HG03469 (cell line): Measurements from ENCODE around the gene DNASE1L2.
"Not testable (repeated sequence)": the region's sequence is repeated elsewhere in the genome, so short reads cannot be mapped to it uniquely, and the experiment has no call there.

ENCODE experiments used
- ATAC-seq: cut with Tn5 transposase; IDR thresholded peaks from one replicate; pipeline ENCODE4 v1.9.1; 2021; ENCODE audit warnings: mild to moderate bottlenecking, moderate library complexity, moderate number of reproducible peaks; ENCODE audit not compliant: unreplicated experiment

The DNASE1L2 gene

DNA sequence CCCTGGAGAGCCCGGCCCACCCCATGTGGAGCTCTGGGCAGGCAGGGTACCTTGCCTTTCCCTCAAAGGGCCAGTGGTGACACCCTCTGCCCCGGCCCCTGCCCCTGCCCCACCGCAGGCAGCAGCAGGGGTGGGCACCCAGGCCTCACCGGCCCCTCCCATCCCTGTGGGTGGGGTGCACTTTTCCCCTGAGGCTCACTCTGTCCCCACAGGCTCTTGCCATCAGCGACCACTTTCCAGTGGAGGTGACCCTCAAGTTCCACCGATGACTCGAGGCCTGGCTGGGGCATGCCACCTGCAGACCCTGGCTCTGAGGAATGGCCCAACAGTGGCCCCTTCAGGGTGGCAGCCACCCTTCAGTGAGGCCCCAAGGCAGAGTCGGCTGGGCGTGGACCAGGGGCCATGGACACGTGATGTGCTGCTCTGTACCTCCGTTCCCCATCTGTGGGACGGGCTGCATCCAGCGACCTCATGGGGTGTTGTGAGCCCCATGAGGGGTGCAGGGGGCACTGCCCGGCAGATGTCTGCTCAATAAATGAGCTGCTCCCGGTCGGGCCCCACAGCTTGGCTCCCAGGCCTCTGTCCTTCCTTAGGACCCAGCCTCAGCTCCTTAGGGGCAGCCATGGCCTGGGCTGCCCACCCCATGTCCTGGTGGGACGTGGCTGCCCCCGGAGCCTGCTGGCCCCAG is 2.0 kb downstream of the DNASE1L2 start:
- no peak for ATAC-seq

DNA sequence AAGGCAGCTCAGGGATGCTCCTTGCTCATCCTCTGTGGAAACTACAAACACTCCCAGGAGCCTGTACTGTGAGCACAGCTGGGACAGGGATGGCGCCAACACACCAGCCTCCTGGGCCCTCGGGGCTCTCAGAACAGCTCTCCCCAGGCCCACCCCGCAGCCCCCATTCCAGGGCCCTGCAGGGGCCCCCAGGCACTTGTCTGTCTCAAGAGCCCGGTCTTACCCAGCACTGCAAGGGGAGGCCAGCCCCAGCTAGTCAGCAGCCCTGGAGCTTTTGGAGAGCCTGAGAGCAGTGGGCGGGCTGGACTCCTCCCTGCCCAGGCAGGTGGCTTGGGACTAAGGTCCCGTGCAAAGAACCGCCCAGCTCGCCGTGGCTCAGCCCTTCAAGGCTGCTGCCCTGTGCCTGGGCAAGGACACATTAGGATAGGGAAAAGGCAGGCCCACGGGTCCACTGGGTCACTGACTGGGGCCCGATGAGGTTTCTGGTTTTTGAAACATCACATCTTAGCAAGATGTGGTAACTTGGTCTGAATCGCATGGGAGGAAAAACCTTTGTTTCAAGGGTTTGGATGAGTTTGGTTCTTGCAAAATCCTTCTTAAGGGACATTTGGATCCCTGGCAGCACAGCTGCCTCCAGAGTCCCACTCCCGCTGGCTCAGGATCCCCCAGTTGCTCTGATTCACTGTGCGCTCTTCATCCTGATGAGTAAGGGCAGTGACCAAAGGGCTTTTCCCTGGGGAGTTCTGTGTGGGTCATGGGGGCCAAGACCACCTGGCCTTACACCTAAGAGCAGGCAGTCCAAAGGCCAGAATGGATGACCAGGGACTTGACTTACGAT is 2.8 kb downstream of the DNASE1L2 start:
- no peak for ATAC-seq

DNA sequence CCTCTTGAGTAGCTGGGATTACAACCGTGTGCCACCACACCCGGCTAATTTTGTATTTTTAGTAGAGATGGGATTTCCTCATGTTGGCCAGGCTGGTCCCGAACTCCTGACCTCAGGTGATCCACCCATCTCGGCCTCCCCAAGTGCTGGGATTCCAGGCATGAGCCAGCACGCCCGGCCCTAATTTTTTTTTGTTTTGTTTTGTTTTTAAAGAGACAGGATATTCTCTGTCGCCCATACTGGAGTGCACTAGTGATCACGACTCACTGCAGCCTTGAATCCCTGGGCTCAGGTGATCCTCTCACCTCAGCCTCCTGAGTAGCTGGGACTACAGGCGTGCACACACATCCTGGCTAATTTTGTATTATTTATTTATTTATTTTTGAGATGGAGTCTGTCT is 4.1 kb downstream of the DNASE1L2 start:
- not testable (repeated sequence) for ATAC-seq

DNA sequence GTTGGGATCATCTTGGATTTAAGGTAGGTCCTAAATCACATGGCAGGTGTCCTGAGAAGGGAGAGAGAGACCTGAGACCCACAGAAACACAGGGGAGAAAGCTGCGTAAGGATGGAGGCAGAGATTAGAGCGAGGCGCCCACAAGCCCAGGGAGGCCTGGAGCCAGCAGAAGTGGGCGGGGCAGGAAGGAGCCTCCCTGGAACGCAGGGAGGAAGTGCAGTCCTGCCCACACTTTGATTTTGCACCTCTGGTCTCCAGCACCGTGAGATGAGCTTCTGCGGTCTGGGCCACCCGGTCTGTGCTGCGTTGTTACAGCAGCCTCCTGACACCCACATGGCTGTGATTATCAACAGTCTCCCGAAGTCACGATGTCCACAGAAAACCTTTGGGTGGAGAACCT is 6.4 kb downstream of the DNASE1L2 start:
- ATAC-seq = no peak

DNA sequence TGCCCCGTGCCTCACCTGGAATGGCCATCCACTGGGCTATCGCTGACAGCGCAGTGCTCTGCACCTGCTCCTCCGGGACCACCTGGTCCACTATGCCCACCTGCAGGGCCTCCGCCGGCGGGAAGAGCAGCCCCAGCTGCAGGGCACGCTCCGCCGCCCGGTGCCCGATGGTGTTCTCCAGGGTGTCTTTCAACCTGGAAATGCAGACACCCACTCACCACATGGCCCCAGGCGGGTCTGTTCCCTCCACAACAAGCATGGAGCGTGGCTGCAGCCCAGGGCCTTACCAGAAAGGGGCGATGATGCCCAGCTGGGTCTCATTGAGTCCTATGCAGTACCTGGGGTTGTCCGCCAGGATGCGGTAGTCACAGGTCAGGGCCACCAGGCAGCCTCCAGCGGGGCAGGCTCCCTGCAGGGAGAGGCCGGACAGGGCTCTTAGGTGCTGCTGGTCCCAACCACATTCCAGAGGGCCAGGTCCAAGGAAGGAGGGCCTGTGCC is 6.8 kb downstream of the DNASE1L2 start:
- ATAC-seq = no peak

DNA sequence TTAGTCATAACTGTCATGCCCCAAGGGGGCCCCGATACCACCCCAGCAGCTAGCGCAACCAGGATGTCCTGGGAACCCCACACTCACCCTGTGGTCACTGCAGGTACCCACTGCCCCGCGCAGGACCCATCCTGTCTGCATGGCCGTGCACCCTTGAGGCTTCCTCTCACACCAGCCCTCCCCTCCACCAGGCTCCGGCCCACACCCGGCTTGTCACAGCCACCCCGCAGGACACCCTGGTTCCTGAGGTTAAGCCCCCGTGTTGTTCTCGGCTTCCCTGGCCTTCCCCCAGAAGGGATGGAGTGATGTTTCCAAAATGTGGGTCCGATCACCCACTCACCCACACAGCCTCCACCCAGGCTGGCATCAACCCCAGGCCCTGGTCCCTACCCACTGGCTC is 7.5 kb downstream of the DNASE1L2 start:
- no peak for ATAC-seq

DNA sequence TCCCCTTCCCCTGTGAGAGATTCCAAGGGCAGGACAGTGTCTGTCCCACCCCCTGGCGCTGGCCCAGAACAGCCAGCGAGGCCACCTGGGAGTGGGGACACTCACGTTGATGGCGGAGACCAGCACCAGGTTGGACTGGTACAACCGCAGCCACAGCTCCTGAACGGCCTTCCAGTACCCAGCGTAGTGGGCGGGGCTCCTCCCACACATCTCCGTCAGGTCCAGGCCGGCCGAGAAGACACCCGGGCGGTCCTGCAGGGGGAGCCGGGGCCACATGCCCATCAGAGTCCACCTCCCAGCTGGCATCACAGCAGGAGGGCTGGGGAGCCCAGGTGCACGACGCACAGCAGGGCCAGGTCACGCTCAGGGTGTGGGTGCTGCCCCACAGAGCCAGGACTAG is 8.1 kb downstream of the DNASE1L2 start:
- no peak for ATAC-seq

DNA sequence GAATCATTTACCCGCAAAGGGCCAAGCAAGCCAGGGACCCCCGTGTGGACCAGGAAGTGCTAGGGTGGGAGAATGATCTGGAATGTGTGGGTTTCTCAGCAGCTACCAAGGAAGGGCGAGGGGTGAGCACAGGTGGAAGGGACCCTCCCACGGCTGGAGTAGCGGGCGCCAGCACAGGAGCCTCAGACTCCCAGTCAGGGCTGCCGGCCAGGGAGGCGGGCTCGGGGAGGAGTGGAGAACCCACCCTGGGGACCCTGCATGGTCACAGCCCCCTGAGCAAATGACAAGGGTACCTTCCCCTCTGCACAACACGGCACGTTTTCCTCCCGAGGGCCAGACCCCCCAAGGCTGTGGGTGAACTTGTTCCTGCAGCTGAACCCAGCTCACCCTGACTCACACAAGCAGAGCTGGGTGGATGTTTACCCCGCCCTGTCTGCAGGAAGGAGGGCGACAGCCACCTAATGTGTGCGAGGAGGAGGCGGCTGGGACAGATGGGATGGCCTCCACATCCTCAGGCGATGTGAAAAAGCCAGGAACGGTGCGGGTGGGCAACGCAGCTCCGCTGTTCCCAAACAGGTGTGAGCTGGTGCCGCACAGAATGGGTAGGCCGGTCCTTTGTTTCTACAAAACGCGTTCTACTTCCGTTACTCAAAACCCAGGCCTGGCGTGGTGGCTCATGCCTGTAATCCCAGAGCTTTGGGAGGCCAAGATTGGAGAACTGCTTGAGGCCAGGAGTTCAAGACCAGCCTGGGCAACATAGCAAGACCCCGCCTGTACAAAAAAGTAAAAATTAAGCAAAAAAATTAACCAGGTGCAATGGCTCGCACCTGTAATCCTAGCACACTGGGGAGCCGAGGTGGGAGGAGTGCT is 8.9 kb downstream of the DNASE1L2 start:
- no peak for ATAC-seq

DNA sequence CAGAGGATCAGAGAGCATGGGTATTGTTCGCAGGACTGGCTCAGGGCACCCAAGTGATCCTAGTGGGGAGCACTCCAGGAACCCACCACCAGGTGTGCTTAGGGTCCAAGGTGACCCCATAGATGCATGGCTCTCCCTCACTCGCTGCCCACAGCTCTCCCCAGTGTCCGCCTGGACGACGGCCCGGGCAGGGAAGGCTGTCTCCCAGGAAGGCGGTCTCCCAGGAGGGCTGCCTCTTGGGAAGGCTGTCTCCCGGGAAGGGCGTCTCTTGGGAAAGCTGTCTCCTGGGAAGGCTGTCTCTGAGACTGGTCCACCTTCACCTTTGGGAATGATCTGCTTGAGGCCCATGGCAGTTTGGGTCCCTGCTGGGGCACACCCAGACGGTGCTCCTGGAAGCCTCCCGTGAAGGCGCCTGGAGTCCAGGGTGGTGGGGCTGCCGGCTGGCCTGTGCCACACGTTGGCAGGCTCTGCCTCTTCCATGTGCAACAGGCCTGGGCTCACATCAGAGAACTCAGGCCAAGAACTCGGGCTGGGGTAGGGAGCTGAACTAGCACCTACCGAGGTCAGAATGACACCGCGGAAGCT is 10.1 kb downstream of the DNASE1L2 start:
- no peak for ATAC-seq

DNA sequence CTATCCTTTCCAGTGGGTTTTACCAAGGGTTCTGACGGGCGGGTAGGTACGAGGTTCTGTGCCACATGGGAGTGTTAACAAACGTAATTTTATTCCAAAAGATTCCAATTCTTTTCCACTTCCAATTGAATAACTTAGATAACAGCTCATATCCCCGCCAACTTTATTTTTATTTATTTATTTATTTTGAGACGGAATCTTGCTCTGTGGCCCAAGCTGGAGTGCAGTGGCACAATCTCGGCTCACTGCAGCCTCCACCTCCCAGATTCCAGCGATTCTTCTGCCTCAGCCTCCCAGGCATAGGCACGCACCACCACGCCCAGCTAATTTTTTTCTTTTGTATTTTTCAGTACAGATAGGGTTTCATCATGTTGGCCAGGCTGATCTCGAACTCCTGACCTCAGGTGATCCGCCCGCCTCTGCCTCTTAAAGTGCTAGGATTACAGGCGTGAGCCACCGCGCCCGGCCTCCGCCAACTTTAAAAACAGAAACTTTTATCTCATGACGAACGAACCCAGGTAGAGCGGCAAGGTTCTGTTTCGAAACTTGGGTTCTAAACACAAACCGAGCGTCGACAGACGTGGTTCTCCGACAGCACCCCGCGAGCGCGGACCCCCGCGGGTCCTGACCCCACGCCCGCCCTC is 14.5 kb downstream of the DNASE1L2 start:
- ATAC-seq = no peak

DNA sequence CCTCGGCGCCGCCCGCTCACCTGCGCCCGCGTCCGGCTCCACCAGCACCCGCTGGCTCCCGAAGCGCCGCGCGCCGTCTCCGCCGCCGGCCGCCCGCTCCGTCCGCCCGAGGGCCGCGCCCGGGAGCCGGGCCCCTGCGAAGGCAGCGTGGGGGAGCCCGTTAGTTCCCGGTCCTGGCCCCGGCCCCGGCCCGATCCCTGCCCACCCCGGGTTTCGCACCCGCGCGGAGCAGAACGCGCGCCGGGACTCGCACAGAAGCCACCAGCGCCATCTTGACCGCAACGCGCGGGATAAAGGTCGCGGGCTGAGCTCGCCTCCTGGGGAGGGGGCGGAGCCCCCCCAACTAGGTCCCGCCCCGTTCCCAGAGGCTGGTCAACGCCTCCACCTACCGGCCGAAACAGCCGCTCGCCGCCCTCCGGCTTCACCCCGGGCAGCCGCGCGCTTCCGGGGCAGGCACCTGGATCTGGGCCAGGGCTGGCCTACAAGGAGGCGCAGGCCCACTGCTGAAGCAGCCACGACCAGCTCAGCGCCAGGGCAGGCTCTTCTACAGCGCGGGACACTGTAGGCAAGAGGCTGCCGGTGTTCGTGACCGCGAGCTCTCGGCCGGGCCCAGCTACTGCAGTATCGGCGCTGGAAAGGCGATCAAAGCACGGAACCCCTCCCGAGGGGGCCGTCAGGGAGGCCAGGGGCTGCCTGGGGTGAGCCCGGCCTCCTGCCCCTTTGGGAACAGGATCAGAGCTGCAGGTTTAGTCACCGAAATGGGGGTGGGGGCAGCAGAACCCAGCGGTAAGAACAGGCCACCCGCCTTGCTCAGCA is 15.3 kb downstream of the DNASE1L2 start, which contains the start of gene ECI1:
Gene ECI1 (minus strand): TSS at position 292 of the 816 bp plus-strand sequence. CDS start 21 bp downstream, at position 271.
- ATAC-seq = peak; percentile 80

DNA sequence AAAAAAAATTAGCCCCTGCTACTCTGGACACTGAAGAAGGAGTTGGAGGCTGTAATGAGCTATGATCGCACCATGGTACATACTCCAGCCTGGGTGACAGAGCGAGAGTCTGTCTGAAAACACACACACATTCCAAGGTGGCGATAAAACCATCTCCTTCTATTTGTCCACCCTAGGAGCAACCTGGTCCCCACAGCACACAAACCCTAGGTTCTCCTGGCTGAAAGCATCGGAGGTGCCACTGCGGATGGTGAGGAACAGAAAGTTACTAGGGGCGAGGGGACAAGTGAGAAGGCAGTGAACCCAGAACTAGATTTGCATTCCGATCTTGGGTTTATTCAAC is 16.5 kb downstream of the DNASE1L2 start:
- no peak for ATAC-seq

DNA sequence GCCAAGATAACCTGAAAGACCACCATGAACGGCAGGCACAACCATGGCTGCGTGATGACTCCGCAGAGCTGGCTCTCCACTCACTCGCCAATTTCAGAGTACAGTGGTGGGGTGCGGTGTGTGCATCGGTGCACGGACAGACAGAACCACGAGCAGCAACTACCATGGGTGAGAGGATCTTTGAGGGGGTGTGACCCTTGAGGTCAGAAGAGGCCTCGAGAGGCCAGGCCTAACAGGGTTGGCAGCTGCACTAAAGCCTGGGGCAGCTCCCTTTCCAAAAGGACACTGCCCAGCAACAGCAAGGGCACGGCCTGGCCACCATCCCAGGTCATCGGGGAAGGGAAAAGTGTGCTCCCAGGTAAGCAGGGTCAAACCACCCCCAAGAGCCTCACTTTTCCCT is 17.0 kb downstream of the DNASE1L2 start:
- ATAC-seq = no peak

DNA sequence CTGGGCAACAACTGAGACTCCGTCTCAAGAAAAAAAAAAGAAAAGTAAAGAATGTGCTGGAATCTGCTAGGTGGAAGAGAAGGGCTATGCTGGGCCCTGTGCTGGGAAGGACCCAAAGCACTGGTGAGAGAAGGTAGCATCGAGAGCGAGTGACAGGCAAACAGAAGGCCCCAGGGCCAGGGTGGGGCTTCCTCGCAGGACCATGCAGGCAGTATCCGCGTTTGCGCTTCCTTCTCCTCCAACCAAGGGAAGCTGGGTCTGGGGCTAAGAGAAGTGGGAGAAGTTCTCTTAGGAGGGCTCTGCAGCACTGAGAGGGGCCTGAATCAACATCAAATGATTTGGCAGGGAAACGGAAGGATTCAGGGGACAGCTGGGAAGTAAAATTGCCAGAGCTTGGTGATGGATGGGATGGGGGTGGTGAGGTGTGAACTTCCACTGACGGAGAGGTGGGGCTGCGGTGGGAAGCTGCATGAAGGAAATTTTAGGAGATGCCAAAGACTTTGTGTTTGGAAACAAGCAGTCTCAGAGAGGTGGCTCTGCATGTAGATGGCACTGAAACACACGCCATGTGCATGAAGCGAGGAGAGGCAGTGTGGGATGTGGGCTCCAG is 20.4 kb downstream of the DNASE1L2 start:
- ATAC-seq = no peak

DNA sequence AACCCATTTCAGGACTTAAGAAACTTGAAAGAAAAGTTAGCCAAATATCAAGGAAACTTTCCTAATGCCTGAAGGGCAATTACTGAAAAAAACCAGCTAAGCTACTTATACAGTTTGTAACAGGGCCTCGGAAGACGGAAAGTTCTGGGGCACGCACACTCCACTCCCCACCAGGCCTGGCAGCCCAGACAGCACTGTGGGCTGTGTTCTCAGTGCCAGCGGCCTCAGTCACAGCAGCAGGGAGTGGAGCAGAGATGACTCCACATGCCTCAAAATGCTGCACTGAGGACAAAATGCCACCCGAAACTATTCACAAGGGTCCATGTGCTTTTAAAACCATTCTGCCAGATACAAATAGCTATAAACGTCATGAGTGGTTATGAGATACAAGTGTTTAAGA is 21.5 kb downstream of the DNASE1L2 start:
- no peak for ATAC-seq

DNA sequence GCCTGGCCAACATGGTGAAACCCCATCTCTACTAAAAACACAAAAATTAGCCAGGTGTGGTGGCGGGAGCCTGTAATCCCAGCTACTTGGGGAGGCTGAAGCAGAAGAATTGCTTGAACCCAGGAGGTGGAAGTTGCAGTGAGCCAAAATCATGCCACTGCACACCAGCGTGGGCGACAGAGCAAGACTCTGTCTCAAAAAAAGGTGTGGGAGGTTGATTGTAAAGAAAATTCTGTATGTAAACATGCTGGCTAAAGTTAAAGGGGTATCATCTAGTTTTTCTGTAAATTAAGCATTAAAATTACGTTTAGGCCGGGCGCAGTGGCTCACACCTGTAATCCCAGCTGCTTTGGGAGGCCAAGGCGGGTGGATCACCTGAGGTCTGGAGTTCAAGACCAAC is 22.3 kb downstream of the DNASE1L2 start:
- ATAC-seq = not testable (repeated sequence)

DNA sequence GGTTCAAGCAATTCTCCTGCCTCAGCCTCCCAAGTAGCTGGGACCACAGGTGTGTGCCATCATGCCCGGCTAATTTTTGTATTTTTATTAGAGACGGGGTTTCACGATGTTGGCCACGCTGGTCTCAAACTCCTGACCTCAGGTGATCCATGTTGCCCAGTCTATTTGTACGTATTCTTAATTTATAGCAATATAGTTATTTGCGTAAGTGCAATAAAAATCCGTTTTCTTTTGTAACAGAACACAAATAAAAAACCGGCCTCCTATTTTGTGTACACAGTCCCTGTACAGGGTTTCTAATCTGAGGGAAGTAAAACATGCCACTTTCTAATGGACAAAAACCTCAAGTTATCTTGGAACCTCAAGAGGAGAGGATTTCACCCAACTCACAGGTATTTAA is 24.0 kb downstream of the DNASE1L2 start:
- no peak for ATAC-seq

DNA sequence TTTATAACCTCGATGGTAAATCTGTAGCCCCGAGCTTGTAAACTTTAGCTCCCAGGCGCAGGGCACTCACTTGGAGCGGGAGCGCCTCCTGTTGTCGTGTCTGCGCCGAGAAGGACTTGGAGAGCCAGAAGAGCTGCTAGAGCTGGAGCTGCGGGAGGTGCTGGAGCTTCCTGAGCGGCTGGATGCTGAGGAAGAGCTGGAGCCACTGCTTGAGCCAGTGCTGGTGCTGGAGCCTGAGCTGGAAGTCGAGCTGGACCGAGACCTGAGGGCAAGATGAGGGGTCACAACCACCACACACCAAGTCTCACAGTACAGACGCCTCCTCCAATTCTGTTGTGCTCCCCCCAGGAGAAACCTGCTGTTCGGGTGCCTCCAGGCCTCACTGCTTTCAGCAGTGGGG is 26.8 kb downstream of the DNASE1L2 start:
- not testable (repeated sequence) for ATAC-seq

DNA sequence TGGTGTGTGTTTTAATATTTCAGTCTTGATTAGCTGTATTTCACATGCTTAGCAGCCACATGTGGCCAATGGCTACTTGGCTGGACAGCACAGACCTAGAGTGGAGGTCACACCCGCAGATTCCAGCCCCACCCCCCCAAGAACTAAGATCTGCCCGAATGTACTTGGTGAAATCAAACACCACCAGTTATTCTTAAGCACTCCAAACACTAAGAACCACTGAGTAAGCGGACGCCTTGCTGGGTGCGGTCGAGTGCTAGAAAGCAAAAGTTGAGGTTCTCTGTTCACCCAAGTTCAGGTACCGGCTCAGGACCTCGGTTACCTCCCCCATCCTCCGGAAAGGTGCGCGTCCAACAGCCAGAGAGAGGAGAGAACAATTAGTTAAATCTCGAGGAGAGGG is 30.6 kb downstream of the DNASE1L2 start:
- ATAC-seq = not testable (repeated sequence)
